Measurements from ENCODE around the gene AANAT. TPM values are rescaled to one million over a fixed set of nuclear protein-coding genes. Genes with fewer than 3 reads are reported as not detected.

AANAT gene
- total and polyA plus RNA-seq, 7 experiments from 2014 or later, result not detected

DNA sequence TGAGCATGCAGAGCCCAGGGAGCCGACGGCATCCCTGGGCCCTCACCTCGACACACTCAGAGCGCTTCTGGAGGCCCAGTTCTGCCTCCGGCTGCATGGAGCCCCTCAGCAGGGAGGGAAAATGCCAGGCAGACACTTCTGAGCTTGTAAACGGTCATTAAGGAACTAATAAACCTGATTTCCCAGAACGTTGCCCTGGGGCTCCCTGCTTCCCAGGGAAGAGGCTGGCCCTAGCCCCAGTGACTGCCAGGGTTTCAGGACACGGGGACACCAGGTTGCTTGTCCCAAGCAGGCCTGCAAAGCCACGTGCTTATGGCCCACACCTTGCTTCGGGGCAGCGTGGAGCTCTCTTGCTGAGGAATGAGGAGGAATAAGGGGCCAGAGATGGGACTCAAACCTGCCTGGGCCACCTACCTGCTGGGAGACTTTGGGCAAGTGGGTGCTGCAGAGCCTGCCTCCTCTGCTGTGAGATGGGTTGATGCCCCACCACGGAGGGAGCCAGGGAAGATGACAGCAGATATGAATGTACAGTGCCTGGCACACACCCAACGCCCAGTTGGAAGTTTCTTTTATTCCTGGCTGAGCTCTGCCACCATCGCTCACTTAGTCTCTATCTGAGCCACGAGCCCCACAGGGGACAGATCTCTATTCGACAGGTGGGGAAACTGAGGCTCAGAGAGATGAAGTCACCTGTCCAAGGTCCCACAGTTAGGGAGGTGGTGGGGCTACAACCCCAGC is 28.4 kb downstream of the AANAT start:
- Histone ChIP-seq H3K36me3 (ENCODE audit: control insufficient read depth in 2 of 3, insufficient read depth in 3 of 3, low read length in 3 of 3) (no peaks in the 10 kb centered on the region), H3K9me3 (ENCODE audit: control insufficient read depth in 2 of 3, low read length in 3 of 3) (no peaks in the 10 kb centered on the region), H3K27me3 (ENCODE audit: control insufficient read depth in 2 of 2, insufficient read depth in 2 of 2, low read length in 2 of 2) (no peaks in the 10 kb centered on the region), H3K27ac (ENCODE audit: low read depth, low read length) (no peak overlapping the region), H3K4me3 (ENCODE audit: low read length) (no peak overlapping the region), H3K4me1 (ENCODE audit: control insufficient read depth in 2 of 2, insufficient read depth in 2 of 2, low read length in 2 of 2) (peaks cover 42 to 68% of the 10 kb centered on the region in 2 donors)
- DNase-seq, result no peak
- peak overlapping the region in 2 of 9 donors; percentile 55 to 72 for H3K27ac Mint-ChIP-seq
- H3K4me1 Mint-ChIP-seq, result peaks cover 34 to 78% (median 49%) of the 10 kb centered on the region in 7 donors
- ATAC-seq, result no peak
- H3K4me3 Mint-ChIP-seq, result peak overlapping the region in 1 of 10 donors; percentile 3
- ChIA-PET CTCF (no interaction called here), POLR2A (no interaction called here)
- no peaks in the 10 kb centered on the region for H3K9me3 Mint-ChIP-seq
- no peaks in the 10 kb centered on the region for H3K27me3 Mint-ChIP-seq
- peaks cover 0 to 9% (median 0%) of the 10 kb centered on the region in 5 donors for H3K36me3 Mint-ChIP-seq
- intact Hi-C loops (cut with micrococcal nuclease), result no loop called here

DNA sequence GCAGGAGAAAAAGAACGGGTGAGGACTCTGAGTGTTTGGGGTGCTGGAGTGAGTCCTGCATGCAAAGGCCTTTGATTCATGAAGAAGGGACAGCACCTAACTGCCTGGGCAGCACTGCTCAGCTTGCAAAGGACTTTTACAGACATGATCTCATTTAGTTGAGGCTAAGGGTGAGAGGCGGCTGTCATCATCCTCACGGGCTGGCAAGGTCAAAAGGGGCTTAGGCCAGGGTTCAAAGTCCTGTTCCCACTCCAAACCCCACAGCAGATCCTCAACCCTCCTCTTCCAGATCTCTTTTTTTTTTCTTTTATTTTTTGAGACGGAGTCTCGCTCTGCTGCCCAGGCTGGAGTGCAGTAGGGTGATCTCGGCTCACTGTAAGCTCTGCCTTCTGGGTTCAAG is 29.1 kb downstream of the AANAT start:
- ATAC-seq (no peak), DNase-seq (no peak)
- Mint-ChIP-seq H3K4me3 (peak overlapping the region in 1 of 10 donors; percentile 51), H3K4me1 (peaks cover 36 to 76% (median 46%) of the 10 kb centered on the region in 7 donors), H3K9me3 (no peaks in the 10 kb centered on the region), H3K27me3 (no peaks in the 10 kb centered on the region), H3K27ac (peak overlapping the region in 1 of 9 donors; percentile 54), H3K36me3 (peaks cover 0 to 9% (median 0%) of the 10 kb centered on the region in 5 donors)
- Histone ChIP-seq H3K27ac (ENCODE audit: low read depth, low read length) (no peak overlapping the region), H3K4me3 (ENCODE audit: low read length) (no peak overlapping the region), H3K9me3 (ENCODE audit: control insufficient read depth in 2 of 3, low read length in 3 of 3) (no peaks in the 10 kb centered on the region), H3K36me3 (ENCODE audit: control insufficient read depth in 2 of 3, insufficient read depth in 3 of 3, low read length in 3 of 3) (no peaks in the 10 kb centered on the region), H3K27me3 (ENCODE audit: control insufficient read depth in 2 of 2, insufficient read depth in 2 of 2, low read length in 2 of 2) (no peaks in the 10 kb centered on the region), H3K4me1 (ENCODE audit: control insufficient read depth in 2 of 2, insufficient read depth in 2 of 2, low read length in 2 of 2) (peaks cover 39 to 69% of the 10 kb centered on the region in 2 donors)
- ChIA-PET POLR2A (no interaction called here), CTCF (no interaction called here)
- intact Hi-C loops (cut with micrococcal nuclease), result no loop called here

DNA sequence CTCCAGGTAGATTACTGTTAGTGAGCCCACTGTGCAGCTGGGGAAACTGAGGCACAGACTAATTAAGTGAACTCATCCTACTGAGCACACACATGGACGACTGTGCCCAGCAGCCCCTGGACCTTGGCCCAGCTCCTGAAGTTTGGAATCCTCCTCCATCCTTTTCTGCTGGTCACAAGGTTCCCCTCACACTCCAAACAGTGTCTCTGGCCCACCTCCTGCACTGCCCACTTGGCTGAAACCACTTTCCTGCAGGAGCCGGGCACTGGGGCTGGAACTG is 30.2 kb downstream of the AANAT start:
- ChIA-PET POLR2A (no interaction called here), CTCF (interaction anchor here (1.6 kb wide), 1 partner anchor 10 kb away, joined by 5 read pairs; no protein-coding TSS in a partner anchor)
- no peaks in the 10 kb centered on the region for H3K9me3 Mint-ChIP-seq
- Histone ChIP-seq H3K27ac (ENCODE audit: low read depth, low read length) (no peak overlapping the region), H3K4me3 (ENCODE audit: low read length) (no peak overlapping the region), H3K9me3 (ENCODE audit: control insufficient read depth in 2 of 3, low read length in 3 of 3) (no peaks in the 10 kb centered on the region), H3K4me1 (ENCODE audit: control insufficient read depth in 2 of 2, insufficient read depth in 2 of 2, low read length in 2 of 2) (peaks cover 34 to 73% of the 10 kb centered on the region in 2 donors), H3K27me3 (ENCODE audit: control insufficient read depth in 2 of 2, insufficient read depth in 2 of 2, low read length in 2 of 2) (no peaks in the 10 kb centered on the region), H3K36me3 (ENCODE audit: control insufficient read depth in 2 of 3, insufficient read depth in 3 of 3, low read length in 3 of 3) (no peaks in the 10 kb centered on the region)
- H3K27ac Mint-ChIP-seq, result peak overlapping the region in 3 of 9 donors; percentile 30 to 45 (median 38)
- DNase-seq, result no peak
- no peak for ATAC-seq
- H3K36me3 Mint-ChIP-seq, result peaks cover 0 to 9% (median 0%) of the 10 kb centered on the region in 5 donors
- H3K4me1 Mint-ChIP-seq, result peaks cover 30 to 77% (median 44%) of the 10 kb centered on the region in 7 donors
- no peaks in the 10 kb centered on the region for H3K27me3 Mint-ChIP-seq
- intact Hi-C loops (cut with micrococcal nuclease), result no loop called here
- H3K4me3 Mint-ChIP-seq, result no peak overlapping the region

DNA sequence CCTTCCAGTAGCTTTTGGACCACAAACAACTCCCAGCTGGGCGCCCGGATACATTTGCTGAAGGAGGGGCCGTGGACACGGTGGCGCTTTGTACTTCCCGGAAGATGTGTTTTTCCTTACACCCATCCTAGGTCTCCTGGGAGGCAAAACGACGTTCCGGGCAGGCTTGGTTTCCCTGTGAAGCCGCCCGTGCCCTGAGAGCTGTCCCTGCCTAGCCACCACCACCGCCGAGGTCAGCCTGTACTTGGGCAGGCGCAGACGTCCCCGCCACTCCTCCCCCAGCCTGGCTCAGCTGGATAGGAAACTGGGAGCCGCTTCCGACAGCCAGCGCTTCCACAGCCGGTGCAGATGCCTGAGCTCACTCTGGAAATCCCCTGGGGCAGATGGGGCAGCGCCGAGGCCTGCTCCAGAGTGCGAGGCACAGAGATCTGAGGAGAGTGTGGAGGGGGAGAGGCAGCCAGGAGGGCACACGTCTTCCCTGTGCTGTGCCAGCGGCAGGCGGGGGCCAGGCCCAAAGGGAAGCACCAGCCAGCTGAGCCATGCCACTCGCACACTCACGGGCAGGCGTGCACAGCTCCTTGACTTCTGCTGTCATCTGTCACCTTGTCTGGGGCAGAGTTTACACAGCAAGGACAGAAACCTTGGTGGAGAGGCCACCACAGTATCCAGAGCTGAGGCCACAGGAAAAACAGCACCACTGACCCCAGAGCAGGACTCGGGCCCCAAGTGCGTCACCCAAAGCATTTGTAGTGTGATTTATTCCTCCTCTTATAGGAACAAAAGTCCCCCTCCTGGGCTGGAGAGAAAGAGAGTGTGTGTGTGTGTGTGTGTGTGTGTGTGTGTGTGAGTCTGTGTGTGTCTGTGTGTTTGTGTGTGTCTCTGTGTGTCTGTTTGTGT is 30.8 kb downstream of the AANAT start:
- H3K36me3 Mint-ChIP-seq, result peaks cover 0 to 8% (median 0%) of the 10 kb centered on the region in 5 donors
- no peaks in the 10 kb centered on the region for H3K9me3 Mint-ChIP-seq
- H3K27ac ChIP-seq (ENCODE audit: low read depth, low read length), result no peak overlapping the region
- ChIA-PET CTCF (interaction anchor here (1.6 to 6.3 kb wide), 2 partner anchors 9 to 31 kb away, joined by 5 to 36 read pairs; partner anchors contain the start of gene AANAT), POLR2A (no interaction called here)
- peak overlapping the region in 3 of 9 donors; percentile 33 to 70 (median 34) for H3K27ac Mint-ChIP-seq
- no peaks in the 10 kb centered on the region for H3K27me3 ChIP-seq (ENCODE audit: control insufficient read depth in 2 of 2, insufficient read depth in 2 of 2, low read length in 2 of 2)
- no peaks in the 10 kb centered on the region for H3K27me3 Mint-ChIP-seq
- H3K4me3 Mint-ChIP-seq, result peak overlapping the region in 7 of 10 donors; percentile 29 to 91 (median 48)
- no peaks in the 10 kb centered on the region for H3K36me3 ChIP-seq (ENCODE audit: control insufficient read depth in 2 of 3, insufficient read depth in 3 of 3, low read length in 3 of 3)
- intact Hi-C loops (cut with micrococcal nuclease), result no loop called here
- no peaks in the 10 kb centered on the region for H3K9me3 ChIP-seq (ENCODE audit: control insufficient read depth in 2 of 3, low read length in 3 of 3)
- peaks cover 24 to 73% (median 39%) of the 10 kb centered on the region in 7 donors for H3K4me1 Mint-ChIP-seq
- peaks cover 29 to 67% of the 10 kb centered on the region in 2 donors for H3K4me1 ChIP-seq (ENCODE audit: control insufficient read depth in 2 of 2, insufficient read depth in 2 of 2, low read length in 2 of 2)
- DNase-seq (no peak), ATAC-seq (no peak)
- no peak overlapping the region for H3K4me3 ChIP-seq (ENCODE audit: low read length)

DNA sequence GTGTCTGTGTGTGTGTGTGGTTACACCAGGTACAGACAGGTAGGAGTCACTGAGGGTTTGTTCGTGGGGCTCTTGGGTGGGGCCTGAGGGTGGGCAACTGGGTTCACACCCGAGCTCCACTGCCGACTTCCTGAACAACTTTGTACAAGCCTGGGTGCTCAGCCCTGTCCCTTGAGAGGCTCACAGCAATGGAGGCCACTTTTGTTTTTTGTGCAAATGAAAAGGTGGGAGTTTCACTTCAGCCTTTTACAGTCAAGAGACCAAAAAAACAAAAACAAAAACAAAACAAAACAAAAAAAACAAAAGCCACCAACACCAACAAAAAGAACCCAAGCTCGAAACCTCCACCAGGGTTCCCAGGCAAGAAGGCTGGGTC is 31.5 kb downstream of the AANAT start:
- ChIA-PET POLR2A (interaction anchor here (1.2 kb wide), 1 partner anchor 10 kb away, joined by 4 read pairs; no protein-coding TSS in a partner anchor), CTCF (interaction anchor here (6.3 kb wide), 1 partner anchor 32 kb away, joined by 36 read pairs; the partner anchor contains the start of gene AANAT)
- Mint-ChIP-seq H3K4me1 (peaks cover 18 to 67% (median 33%) of the 10 kb centered on the region in 7 donors), H3K36me3 (peaks cover 0 to 7% (median 0%) of the 10 kb centered on the region in 5 donors), H3K4me3 (peak overlapping the region in 6 of 10 donors; percentile 29 to 91 (median 50)), H3K9me3 (no peaks in the 10 kb centered on the region), H3K27me3 (no peaks in the 10 kb centered on the region), H3K27ac (peak overlapping the region in 3 of 9 donors; percentile 6 to 70 (median 34))
- DNase-seq, result no peak
- ATAC-seq, result no peak
- intact Hi-C loops (cut with micrococcal nuclease), result no loop called here
- Histone ChIP-seq H3K4me1 (ENCODE audit: control insufficient read depth in 2 of 2, insufficient read depth in 2 of 2, low read length in 2 of 2) (peaks cover 22 to 60% of the 10 kb centered on the region in 2 donors), H3K27ac (ENCODE audit: low read depth, low read length) (no peak overlapping the region), H3K27me3 (ENCODE audit: control insufficient read depth in 2 of 2, insufficient read depth in 2 of 2, low read length in 2 of 2) (no peaks in the 10 kb centered on the region), H3K9me3 (ENCODE audit: control insufficient read depth in 2 of 3, low read length in 3 of 3) (no peaks in the 10 kb centered on the region), H3K4me3 (ENCODE audit: low read length) (no peak overlapping the region), H3K36me3 (ENCODE audit: control insufficient read depth in 2 of 3, insufficient read depth in 3 of 3, low read length in 3 of 3) (no peaks in the 10 kb centered on the region)

DNA sequence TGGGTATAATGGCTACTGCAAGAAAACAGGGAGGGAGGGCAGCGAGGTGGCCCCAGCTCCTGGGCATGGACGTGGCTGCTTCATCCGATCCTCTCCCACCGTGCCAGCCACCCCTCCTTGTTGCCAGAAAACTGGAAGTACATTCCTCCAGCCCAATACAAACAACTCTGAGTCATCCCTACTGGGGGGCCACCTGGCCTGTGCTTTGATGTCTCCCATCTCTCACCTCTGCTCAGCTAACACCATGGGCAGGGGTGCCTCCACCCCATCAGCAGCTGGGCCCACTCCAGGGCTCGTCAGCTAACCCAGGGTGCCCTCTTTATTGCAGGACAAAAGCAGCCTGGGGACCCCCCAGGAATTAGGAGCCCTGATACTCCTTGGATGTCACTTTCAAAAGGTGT is 31.9 kb downstream of the AANAT start:
- Histone ChIP-seq H3K4me1 (ENCODE audit: control insufficient read depth in 2 of 2, insufficient read depth in 2 of 2, low read length in 2 of 2) (peaks cover 18 to 56% of the 10 kb centered on the region in 2 donors), H3K9me3 (ENCODE audit: control insufficient read depth in 2 of 3, low read length in 3 of 3) (no peaks in the 10 kb centered on the region), H3K36me3 (ENCODE audit: control insufficient read depth in 2 of 3, insufficient read depth in 3 of 3, low read length in 3 of 3) (no peaks in the 10 kb centered on the region), H3K4me3 (ENCODE audit: low read length) (peak overlapping the region; percentile 9), H3K27ac (ENCODE audit: low read depth, low read length) (no peak overlapping the region), H3K27me3 (ENCODE audit: control insufficient read depth in 2 of 2, insufficient read depth in 2 of 2, low read length in 2 of 2) (no peaks in the 10 kb centered on the region)
- intact Hi-C loops (cut with micrococcal nuclease), result no loop called here
- Mint-ChIP-seq H3K9me3 (no peaks in the 10 kb centered on the region), H3K27ac (peak overlapping the region in 2 of 9 donors; percentile 34 to 70), H3K27me3 (no peaks in the 10 kb centered on the region), H3K36me3 (peaks cover 0 to 7% (median 0%) of the 10 kb centered on the region in 5 donors), H3K4me1 (peaks cover 17 to 68% (median 35%) of the 10 kb centered on the region in 7 donors), H3K4me3 (peak overlapping the region in 5 of 10 donors; percentile 51 to 91 (median 85))
- ATAC-seq, result no peak
- POLR2A ChIA-PET, result interaction anchor here (1.2 kb wide), 1 partner anchor 9 kb away, joined by 4 read pairs; no protein-coding TSS in a partner anchor
- CTCF ChIA-PET, result interaction anchor here (6.3 kb wide), 1 partner anchor 32 kb away, joined by 36 read pairs; the partner anchor contains the start of gene AANAT
- no peak for DNase-seq

Measured in naive thymus-derived CD4-positive, alpha-beta T cell (primary cell).